ENCODE measurements around the gene NEU1.

GRCh38 chr6:31822036-31822821 is 40.4 kb downstream of the NEU1 start:
- TF ChIP-seq ZNF274 (IDR thresholded peaks at IDR 0.05; ENCODE audit: low read depth, low read length), result no peak
- TF ChIP-seq YY1 (IDR thresholded peaks at IDR 0.05; ENCODE audit: insufficient read depth, insufficient read length), result no peak
- no peak for TF ChIP-seq SUZ12 (IDR thresholded peaks at IDR 0.05; ENCODE audit: extremely low read depth, insufficient read depth, insufficient read length)
